Measurements from ENCODE around the gene KCNK3. TPM values are rescaled to one million over a fixed set of nuclear protein-coding genes. Genes with fewer than 3 reads are reported as not detected.

The KCNK3 gene
- total RNA-seq, 1 donor from 2014 or later, result 25.4 TPM

GRCh38 chr2:26685989-26686839 is 6.3 kb upstream of the KCNK3 start:
- intact Hi-C loops (cut with DNase I), result no loop called here
- no peaks in the 10 kb centered on the region for H3K27me3 ChIP-seq
- peaks cover 3% of the 10 kb centered on the region for H3K4me1 ChIP-seq
- no peak overlapping the region for H3K4me3 ChIP-seq
- no peak for TF ChIP-seq CTCF (IDR thresholded peaks at IDR 0.05)
- H3K9me3 ChIP-seq, result no peaks in the 10 kb centered on the region
- ATAC-seq, result peak; percentile 29
- no peak for DNase-seq
- no peaks in the 10 kb centered on the region for H3K36me3 ChIP-seq
- no peak overlapping the region for H3K27ac ChIP-seq

GRCh38 chr2:26687328-26687727 is 5.2 kb upstream of the KCNK3 start:
- Histone ChIP-seq H3K4me1 (peaks cover 3% of the 10 kb centered on the region), H3K9me3 (no peaks in the 10 kb centered on the region), H3K4me3 (no peak overlapping the region), H3K36me3 (no peaks in the 10 kb centered on the region), H3K27me3 (no peaks in the 10 kb centered on the region), H3K27ac (no peak overlapping the region)
- intact Hi-C loops (cut with DNase I), result no loop called here
- ATAC-seq (no peak), DNase-seq (no peak)
- no peak for TF ChIP-seq CTCF (IDR thresholded peaks at IDR 0.05)

GRCh38 chr2:26687801-26688200 is 4.7 kb upstream of the KCNK3 start:
- DNase-seq, result no peak
- Histone ChIP-seq H3K4me3 (no peak overlapping the region), H3K4me1 (peaks cover 4% of the 10 kb centered on the region), H3K9me3 (no peaks in the 10 kb centered on the region), H3K36me3 (no peaks in the 10 kb centered on the region), H3K27me3 (peaks cover under 1% of the 10 kb centered on the region), H3K27ac (no peak overlapping the region)
- no peak for TF ChIP-seq CTCF (IDR thresholded peaks at IDR 0.05)
- intact Hi-C loops (cut with DNase I), result no loop called here
- ATAC-seq, result no peak

- ATAC-seq (no peak), DNase-seq (no peak)
- no peaks in the 10 kb centered on the region for H3K9me3 ChIP-seq
- intact Hi-C loops (cut with DNase I), result no loop called here
- no peak for TF ChIP-seq CTCF (IDR thresholded peaks at IDR 0.05)
- peaks cover 11% of the 10 kb centered on the region for H3K4me1 ChIP-seq
- no peak overlapping the region for H3K4me3 ChIP-seq
- H3K27ac ChIP-seq, result peak overlapping the region; percentile 74
- no peaks in the 10 kb centered on the region for H3K36me3 ChIP-seq
- H3K27me3 ChIP-seq, result peaks cover 31% of the 10 kb centered on the region
Observed at GRCh38 chr2:26691161-26691560, 1.4 kb upstream of the KCNK3 start.

- H3K4me1 ChIP-seq, result peaks cover 11% of the 10 kb centered on the region
- intact Hi-C loops (cut with DNase I), result no loop called here
- no peaks in the 10 kb centered on the region for H3K36me3 ChIP-seq
- peak overlapping the region; percentile 14 for H3K4me3 ChIP-seq
- peak overlapping the region; percentile 74 for H3K27ac ChIP-seq
- H3K27me3 ChIP-seq, result peaks cover 38% of the 10 kb centered on the region
- H3K9me3 ChIP-seq, result no peaks in the 10 kb centered on the region
- ATAC-seq (peak; percentile 13), DNase-seq (no peak)
- no peak for TF ChIP-seq CTCF (IDR thresholded peaks at IDR 0.05)
Observed at GRCh38 chr2:26691881-26692278, 642 bp upstream of the KCNK3 start.
